Neural cell (in vitro differentiated cells): ENCODE measurements around the gene MSI2. TPM values are rescaled to one million over a fixed set of nuclear protein-coding genes. Genes with fewer than 3 reads are reported as not detected.

Experiments
- H2AFZ ChIP-seq: fragments of 200-600, 300-800 bp; sonication (generic), shearing (Covaris generic); 2 replicates; pipeline ENCODE4 v1.6.0; 2014; ENCODE audit warnings: low read depth, mild to moderate bottlenecking, antibody characterized with exemption, low read length, moderate library complexity
- H3F3A ChIP-seq: fragments of 200-600 bp; shearing (Covaris generic); 2 replicates; pipeline ENCODE4 v1.6.1; 2016; ENCODE audit warnings: mild to moderate bottlenecking, moderate library complexity, mixed read lengths, antibody characterized with exemption, low read length; ENCODE audit not compliant: insufficient read depth, poor library complexity, severe bottlenecking
- H3K27ac ChIP-seq: fragments of 200-600, 300-800 bp; sonication (generic), shearing (Covaris generic); 2 replicates; pipeline ENCODE4 v1.5.1; 2014; ENCODE audit warnings: mild to moderate bottlenecking, low read length, moderate library complexity
- H3K27me3 ChIP-seq: fragments of 300-800, 200-600 bp; sonication (generic), shearing (Covaris generic); 2 replicates; pipeline ENCODE4 v1.6.0; 2014; ENCODE audit warnings: mild to moderate bottlenecking, low read depth, low read length, moderate library complexity; ENCODE audit not compliant: insufficient read depth
- H3K36me3 ChIP-seq: fragments of 300-800, 200-600 bp; sonication (generic), shearing (Covaris generic); 2 replicates; pipeline ENCODE4 v1.5.1; 2014; ENCODE audit warnings: mild to moderate bottlenecking, antibody characterized with exemption, low read length, moderate library complexity; ENCODE audit not compliant: insufficient read depth
- H3K4me2 ChIP-seq: fragments of 300-800, 200-600 bp; sonication (generic), shearing (Covaris generic); 2 replicates; pipeline ENCODE4 v1.6.0; 2014; ENCODE audit warnings: mild to moderate bottlenecking, low read length
- H3K4me3 ChIP-seq: fragments of 300-800, 200-600 bp; sonication (generic), shearing (Covaris generic); 2 replicates; pipeline ENCODE4 v1.5.1; 2014; ENCODE audit warnings: mild to moderate bottlenecking, low read length, moderate library complexity
- H3K79me2 ChIP-seq: fragments of 200-600 bp; shearing (Covaris generic); replicated peaks from 2 replicates; pipeline ENCODE4 v1.6.0; 2014; ENCODE audit warnings: mild to moderate bottlenecking, low read length, moderate library complexity; ENCODE audit not compliant: insufficient read depth
- H3K9ac ChIP-seq: fragments of 300-800, 200-600 bp; sonication (generic), shearing (Covaris generic); 2 replicates; pipeline ENCODE4 v1.6.1; 2016; ENCODE audit warnings: mild to moderate bottlenecking, low read length, mixed read lengths
- H3K9me2 ChIP-seq: fragments of 200-600 bp; shearing (Covaris generic); 2 replicates; pipeline ENCODE4 v1.6.1; 2016; ENCODE audit warnings: mild to moderate bottlenecking, low read length, mixed read lengths; ENCODE audit not compliant: insufficient read depth
- H3K9me3 ChIP-seq: fragments of 200-600, 300-800 bp; sonication (generic), shearing (Covaris generic); 2 replicates; pipeline ENCODE4 v1.6.1; 2016; ENCODE audit warnings: mild to moderate bottlenecking, mixed run types, low read length, moderate library complexity, mixed read lengths
- H4K20me1 ChIP-seq: fragments of 200-600 bp; shearing (Covaris generic); 2 replicates; pipeline ENCODE4 v1.6.1; 2016; ENCODE audit warnings: mild to moderate bottlenecking, mixed run types; ENCODE audit not compliant: insufficient read depth
- EP300 ChIP-seq: fragments of 450-650 bp; conservative IDR thresholded peaks from 2 replicates; pipeline ENCODE4 v1.6.1; 2014; ENCODE audit warnings: antibody characterized with exemption, mild to moderate bottlenecking, moderate library complexity; ENCODE audit not compliant: poor library complexity, severe bottlenecking
- MXI1 ChIP-seq: fragments of 450-650 bp; conservative IDR thresholded peaks from 2 replicates; pipeline ENCODE4 v1.6.1; 2014; ENCODE audit warnings: antibody characterized with exemption, mild to moderate bottlenecking; ENCODE audit not compliant: poor library complexity, severe bottlenecking
- SMC3 ChIP-seq: fragments of 450-650 bp; conservative IDR thresholded peaks from 2 replicates; pipeline ENCODE4 v1.6.1; 2014; ENCODE audit warnings: antibody characterized with exemption, mild to moderate bottlenecking, moderate library complexity; ENCODE audit not compliant: poor library complexity
- TAF1 ChIP-seq: IDR thresholded peaks from 2 replicates; pipeline ENCODE4 v1.6.1; 2012; ENCODE audit warnings: low read depth
- polyA plus RNA-seq: library from polyadenylated mRNA; depleted of rRNA; stranded (reverse); fragments of >200 nt; gene quantifications from 2 replicates; pipeline ENCODE4 v1.2.3, GENCODE V29; 2014
- TF ChIP-seq, protein P1 (sequence below): fragments of 450-650 bp; IDR thresholded peaks from 2 replicates; pipeline ENCODE4 v1.5.1; 2014; ENCODE audit warnings: antibody characterized with exemption, mild to moderate bottlenecking, moderate library complexity; ENCODE audit not compliant: poor library complexity, severe bottlenecking
- TF ChIP-seq, protein P2 (sequence below): IDR thresholded peaks from 2 replicates; pipeline ENCODE4 v1.6.1; 2012; ENCODE audit warnings: borderline replicate concordance

Gene MSI2
- polyA plus RNA-seq, 1 donor from 2014 or later, result 61.4 TPM

DNA sequence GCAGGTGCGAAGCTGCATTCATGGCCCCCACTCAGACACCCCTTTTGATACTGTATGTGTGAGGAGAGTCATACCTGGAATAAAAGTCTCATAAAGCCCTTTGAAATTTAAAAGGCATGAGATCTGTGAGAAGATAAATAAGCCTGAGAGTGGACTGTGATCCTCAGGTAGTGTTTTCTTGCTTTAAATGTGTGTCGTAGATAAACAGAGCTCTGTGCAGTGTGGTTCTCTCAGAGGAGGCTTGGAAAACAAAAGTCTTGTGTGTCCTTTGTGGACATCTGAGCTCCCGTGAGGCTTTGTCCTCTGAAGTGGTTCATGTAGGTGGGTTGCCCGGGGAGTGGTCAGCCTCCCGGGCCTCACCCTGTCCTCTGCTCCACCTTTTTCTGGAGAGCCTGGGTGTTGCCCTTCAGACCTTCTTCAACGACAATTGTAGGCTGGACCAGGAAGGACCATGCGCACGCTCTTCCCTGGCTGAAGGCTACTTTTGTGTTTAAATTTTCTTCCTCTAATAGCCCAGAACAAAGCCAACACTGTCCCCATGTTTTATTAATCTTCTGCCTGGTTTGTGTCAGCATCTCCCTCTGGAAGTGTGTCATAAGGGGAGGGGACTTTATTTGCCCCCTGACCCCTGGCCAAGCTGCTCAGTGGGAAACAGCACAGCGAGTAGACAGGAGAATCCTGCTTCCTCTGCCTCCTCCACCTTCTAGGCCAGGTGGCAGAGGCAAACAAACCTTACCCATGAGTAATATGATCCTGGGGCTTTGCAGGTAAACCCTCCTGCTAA lies 151.2 kb downstream of the MSI2 start:
- TF ChIP-seq MXI1, result peak; percentile 23
- TF ChIP-seq, protein P1, sequence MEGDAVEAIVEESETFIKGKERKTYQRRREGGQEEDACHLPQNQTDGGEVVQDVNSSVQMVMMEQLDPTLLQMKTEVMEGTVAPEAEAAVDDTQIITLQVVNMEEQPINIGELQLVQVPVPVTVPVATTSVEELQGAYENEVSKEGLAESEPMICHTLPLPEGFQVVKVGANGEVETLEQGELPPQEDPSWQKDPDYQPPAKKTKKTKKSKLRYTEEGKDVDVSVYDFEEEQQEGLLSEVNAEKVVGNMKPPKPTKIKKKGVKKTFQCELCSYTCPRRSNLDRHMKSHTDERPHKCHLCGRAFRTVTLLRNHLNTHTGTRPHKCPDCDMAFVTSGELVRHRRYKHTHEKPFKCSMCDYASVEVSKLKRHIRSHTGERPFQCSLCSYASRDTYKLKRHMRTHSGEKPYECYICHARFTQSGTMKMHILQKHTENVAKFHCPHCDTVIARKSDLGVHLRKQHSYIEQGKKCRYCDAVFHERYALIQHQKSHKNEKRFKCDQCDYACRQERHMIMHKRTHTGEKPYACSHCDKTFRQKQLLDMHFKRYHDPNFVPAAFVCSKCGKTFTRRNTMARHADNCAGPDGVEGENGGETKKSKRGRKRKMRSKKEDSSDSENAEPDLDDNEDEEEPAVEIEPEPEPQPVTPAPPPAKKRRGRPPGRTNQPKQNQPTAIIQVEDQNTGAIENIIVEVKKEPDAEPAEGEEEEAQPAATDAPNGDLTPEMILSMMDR, result no peak
- H3K4me2 ChIP-seq, result no peak overlapping the region

DNA sequence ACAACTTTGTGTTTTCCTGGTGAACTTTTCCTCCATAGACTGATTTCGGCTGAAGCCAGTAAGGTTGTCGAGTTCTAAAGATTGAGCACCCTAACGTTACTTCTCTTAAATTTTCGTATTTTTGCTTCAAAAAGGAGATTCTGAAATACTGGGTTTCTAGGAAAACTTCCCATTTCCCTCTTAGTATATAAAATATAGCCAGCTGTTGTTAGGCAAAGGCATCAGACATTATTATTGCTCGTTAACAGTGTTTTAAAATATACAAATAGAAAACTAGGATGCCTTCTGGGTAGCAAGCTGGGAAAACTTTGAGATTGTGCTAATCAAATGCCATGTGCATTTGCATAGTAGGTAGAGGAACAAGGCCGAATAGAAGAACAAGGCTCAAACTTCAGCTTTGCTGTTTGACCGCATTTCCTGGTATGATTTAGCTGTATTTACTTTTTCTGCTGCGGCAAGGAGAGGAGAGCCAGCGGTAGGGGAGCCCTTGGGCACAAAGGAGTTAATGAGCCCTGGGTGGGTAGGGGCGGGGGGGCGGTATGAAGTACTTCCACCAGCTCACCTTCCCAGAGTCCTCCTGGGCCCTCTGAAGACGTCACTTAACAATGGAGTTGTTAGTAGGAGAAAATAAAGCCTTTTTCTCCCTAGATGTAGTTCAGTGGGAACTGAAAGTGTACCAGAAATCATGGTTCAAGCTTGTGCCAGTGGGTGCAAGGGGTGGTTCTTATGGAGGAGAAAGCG lies 151.9 kb downstream of the MSI2 start:
- TF ChIP-seq TAF1 (no peak), SMC3 (no peak), EP300 (no peak), MXI1 (no peak)
- TF ChIP-seq, protein P2, sequence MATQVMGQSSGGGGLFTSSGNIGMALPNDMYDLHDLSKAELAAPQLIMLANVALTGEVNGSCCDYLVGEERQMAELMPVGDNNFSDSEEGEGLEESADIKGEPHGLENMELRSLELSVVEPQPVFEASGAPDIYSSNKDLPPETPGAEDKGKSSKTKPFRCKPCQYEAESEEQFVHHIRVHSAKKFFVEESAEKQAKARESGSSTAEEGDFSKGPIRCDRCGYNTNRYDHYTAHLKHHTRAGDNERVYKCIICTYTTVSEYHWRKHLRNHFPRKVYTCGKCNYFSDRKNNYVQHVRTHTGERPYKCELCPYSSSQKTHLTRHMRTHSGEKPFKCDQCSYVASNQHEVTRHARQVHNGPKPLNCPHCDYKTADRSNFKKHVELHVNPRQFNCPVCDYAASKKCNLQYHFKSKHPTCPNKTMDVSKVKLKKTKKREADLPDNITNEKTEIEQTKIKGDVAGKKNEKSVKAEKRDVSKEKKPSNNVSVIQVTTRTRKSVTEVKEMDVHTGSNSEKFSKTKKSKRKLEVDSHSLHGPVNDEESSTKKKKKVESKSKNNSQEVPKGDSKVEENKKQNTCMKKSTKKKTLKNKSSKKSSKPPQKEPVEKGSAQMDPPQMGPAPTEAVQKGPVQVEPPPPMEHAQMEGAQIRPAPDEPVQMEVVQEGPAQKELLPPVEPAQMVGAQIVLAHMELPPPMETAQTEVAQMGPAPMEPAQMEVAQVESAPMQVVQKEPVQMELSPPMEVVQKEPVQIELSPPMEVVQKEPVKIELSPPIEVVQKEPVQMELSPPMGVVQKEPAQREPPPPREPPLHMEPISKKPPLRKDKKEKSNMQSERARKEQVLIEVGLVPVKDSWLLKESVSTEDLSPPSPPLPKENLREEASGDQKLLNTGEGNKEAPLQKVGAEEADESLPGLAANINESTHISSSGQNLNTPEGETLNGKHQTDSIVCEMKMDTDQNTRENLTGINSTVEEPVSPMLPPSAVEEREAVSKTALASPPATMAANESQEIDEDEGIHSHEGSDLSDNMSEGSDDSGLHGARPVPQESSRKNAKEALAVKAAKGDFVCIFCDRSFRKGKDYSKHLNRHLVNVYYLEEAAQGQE, result no peak

More for the DNA sequence above, 151.2 kb downstream of the MSI2 start:
- peaks cover 44% of the 10 kb centered on the region for H3K79me2 ChIP-seq
- no peak overlapping the region for H3K4me3 ChIP-seq
- H3F3A ChIP-seq, result no peaks in the 10 kb centered on the region
- no peaks in the 10 kb centered on the region for H4K20me1 ChIP-seq
- H3K9me3 ChIP-seq, result no peaks in the 10 kb centered on the region
- H3K9me2 ChIP-seq, result no peaks in the 10 kb centered on the region
- H3K36me3 ChIP-seq, result no peaks in the 10 kb centered on the region
- H3K27ac ChIP-seq, result no peak overlapping the region
- H3K27me3 ChIP-seq, result no peaks in the 10 kb centered on the region
- H3K9ac ChIP-seq, result no peak overlapping the region
- H2AFZ ChIP-seq, result no peak overlapping the region

More for the DNA sequence above, 151.9 kb downstream of the MSI2 start:
- no peak overlapping the region for H3K9ac ChIP-seq
- no peak overlapping the region for H3K4me2 ChIP-seq
- no peaks in the 10 kb centered on the region for H3K27me3 ChIP-seq
- no peak overlapping the region for H2AFZ ChIP-seq
- H3K9me3 ChIP-seq, result no peaks in the 10 kb centered on the region
- H3K36me3 ChIP-seq, result no peaks in the 10 kb centered on the region
- peaks cover 50% of the 10 kb centered on the region for H3K79me2 ChIP-seq
- H4K20me1 ChIP-seq, result no peaks in the 10 kb centered on the region
- H3K4me3 ChIP-seq, result no peak overlapping the region
- no peak overlapping the region for H3K27ac ChIP-seq
- no peaks in the 10 kb centered on the region for H3F3A ChIP-seq
- no peaks in the 10 kb centered on the region for H3K9me2 ChIP-seq
